ENCODE data around the gene SEC63. TPM values are rescaled to one million over a fixed set of nuclear protein-coding genes. Genes with fewer than 3 reads are reported as not detected.

Gene SEC63
- total and polyA plus RNA-seq, 4 donors, result 22.9 to 102 (median 65.9) TPM

Small RNAs within 50 kb of the gene (small RNA-seq; reads per million reads assigned to genes)
- gene MTHFD2P3 (ENCODE audit: low replicate concordance) (not detected), gene RF00045 (ENCODE audit: low replicate concordance) (not detected), gene RNU6-437P (ENCODE audit: low replicate concordance) (not detected)

Other genes with a start within 250 kb of the SEC63 start
- gene SCML4, start 133.9 kb downstream of the SEC63 start, total RNA-seq, result 1 to 10 TPM; 1.6 to 1.8 TPM
- gene SCML4, start 133.9 kb downstream of the SEC63 start, polyA plus RNA-seq, result 1 to 10 TPM in 1 of 2 donors, under 1 TPM in 1; 0.67 to 1.2 TPM
- gene OSTM1, start 116.5 kb upstream of the SEC63 start, total RNA-seq, result 10 to 100 TPM; 18.1 to 64.3 TPM
- gene OSTM1, start 116.5 kb upstream of the SEC63 start, polyA plus RNA-seq, result 10 to 100 TPM; 18.9 to 33.0 TPM
- gene NR2E1, start 207.8 kb upstream of the SEC63 start, total RNA-seq, result not detected
- gene NR2E1, start 207.8 kb upstream of the SEC63 start, polyA plus RNA-seq, result under 1 TPM in 1 of 2 donors, not detected in 1; 0.01 TPM

Data from lung (tissue), 5 donors.